HG02678 (cell line): Measurements from ENCODE around the gene RNLS.

Experiments used
- ATAC-seq: cut with Tn5 transposase; IDR thresholded peaks from one replicate; pipeline ENCODE4 v1.9.1; 2021; ENCODE audit warnings: mild to moderate bottlenecking, moderate library complexity; ENCODE audit not compliant: unreplicated experiment

The RNLS gene

DNA sequence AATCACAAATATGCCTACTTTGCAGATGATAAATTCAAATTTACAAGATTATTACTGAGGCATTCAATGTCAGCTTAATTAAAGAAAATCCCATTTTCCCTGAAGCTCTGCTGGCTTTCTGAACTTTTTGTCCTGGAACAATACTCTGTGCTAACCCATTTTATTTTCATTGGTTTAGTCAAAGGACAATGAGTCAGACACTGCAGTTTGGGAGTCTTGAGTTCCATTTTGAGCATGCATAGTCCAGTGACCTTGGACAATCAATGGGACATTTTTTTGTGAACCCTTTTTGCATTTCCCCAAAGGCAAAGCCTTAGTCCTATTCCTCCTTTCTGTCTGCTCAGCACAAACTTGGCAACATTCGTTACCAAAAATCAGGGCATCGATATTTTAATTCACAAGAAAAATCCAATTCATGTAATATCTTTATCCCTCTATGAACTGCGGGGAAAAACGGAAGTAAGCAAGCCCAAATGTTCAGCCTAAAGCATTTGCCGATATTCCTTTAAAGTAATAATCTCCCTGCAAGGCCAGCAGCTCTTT is 339.8 kb downstream of the RNLS start:
- no peak for ATAC-seq

DNA sequence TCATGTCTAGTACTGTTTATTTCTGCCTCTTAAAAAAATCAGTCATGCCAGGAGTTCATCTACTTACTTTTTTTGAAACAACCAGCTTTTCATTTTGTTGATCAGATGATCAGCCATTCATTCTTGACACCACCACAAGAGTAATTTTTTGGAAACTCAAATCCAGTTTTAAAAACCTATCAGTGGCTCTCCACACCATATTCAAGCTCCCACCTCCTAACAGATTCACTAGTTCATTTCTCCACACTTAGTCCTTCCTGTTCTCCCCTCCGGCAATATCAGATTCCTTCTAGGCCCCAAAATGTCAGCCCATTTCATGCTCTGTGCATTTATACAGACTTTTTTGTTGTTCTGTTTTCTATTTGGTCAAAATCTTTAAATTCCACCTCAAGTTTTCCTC is 341.6 kb downstream of the RNLS start:
- no peak for ATAC-seq

DNA sequence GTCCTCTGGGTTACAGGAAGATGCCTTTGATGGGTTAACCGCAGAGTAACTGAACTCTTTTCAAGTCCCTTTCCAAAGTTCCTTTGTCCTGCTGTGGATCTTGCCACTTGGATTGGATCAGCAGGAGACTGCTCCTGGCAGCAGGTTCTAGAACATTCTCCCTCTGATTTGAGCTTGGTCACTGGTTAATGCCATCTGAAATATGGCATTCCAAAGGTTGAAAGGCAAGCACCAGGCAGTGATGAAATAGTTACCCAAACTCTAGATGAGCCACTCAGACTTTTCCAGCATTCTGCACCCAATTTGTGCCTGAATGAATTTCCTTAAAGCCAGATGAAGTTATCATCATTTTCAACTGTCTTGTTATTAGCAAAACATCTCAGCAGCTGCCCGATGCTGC is 343.9 kb downstream of the RNLS start:
- no peak for ATAC-seq

DNA sequence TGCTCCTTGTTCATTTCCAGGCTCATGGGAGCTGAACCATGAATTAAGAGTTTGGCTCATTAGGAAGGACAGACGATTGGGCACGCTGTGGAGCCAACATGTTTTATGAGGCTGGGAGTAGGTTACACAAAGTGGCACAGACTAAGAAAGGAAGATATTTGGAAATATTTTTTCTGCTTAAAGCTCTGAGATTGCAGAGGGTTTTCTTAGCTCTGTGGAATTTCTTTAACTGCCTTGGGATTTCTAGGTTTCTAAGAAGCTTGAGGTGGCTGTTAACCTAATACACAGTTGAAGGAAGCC is 344.6 kb downstream of the RNLS start:
- ATAC-seq, result no peak

DNA sequence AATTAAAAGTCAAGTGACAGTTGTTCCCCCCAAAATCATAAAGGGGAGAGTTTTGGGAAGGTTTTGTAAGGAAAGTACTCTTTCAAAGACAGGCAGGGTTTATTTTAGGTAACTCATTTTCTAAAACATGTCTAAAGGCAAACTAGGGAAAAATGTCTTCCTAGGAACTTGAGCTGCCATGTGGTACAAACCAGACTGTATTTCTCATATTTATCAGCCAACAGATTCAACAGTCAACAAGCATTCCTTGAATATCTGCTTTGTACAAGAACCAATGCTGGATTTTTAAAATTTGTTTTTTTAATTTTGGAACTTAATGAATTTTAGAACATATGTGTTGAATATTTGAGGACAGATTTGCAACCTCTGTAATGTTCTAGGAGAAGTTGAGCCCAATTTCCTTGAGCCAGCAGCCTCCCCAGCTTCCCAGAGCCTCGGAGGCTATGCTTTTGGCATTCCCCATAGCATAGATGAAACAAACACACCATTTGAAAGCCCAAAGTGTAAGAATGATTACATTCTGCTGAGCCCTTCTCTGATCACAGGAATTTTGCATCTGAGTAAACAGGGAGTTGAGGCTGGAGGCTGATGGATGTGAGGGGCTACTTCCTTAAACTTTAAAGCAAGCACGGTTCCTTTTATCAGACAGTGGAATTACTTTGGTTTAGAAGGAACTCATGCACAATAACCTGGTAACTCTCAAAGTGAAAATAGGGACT is 345.1 kb downstream of the RNLS start:
- ATAC-seq, result no peak

DNA sequence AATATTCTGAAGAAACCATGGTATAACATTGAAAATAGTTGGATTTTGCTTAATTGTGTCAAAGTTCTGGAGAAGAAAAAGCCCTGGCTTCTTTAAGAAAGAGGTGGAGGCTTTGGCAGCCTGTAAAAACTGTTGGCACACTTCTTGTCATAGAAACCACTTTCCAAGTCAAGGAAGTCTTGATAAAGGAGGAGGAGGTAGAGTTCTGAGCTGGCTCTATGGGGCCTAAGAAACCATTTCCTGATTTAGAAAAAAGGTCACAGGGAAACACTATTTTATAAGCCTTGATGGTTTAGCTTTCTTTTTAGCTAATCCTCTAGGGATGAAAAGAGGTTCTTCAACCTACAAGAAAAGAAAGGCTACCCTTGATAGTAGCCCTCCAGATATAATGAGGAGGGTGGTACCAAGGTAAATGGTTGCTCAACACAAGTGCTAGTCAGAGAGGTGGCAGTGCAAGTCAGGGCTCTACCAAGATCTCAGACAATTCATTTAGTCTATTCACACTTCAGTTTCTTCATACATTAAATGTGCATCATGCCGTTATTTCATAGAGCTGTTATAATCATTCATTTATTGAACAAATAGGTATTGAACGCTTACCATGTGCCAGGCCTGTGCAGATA is 346.9 kb downstream of the RNLS start:
- no peak for ATAC-seq

DNA sequence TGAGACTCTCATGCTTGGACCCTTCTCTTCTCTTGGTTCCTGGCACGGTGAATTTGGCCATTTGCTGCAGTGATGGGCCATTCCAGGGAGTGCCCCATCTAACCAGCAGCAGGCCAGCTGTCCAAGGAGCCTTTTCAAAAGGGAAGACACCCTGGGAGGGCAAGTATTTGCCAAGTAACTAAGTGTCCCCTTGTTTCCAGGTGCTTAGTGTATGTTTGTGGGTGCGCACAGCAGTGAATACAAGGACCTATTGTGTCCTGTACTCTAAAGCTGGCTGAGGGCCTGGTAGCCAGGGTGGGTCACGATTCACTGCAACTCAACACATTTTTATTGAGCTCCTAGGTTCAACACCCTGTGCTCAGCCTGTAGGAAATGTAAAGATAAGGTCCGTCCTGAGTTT is 348.8 kb downstream of the RNLS start:
- no peak for ATAC-seq

DNA sequence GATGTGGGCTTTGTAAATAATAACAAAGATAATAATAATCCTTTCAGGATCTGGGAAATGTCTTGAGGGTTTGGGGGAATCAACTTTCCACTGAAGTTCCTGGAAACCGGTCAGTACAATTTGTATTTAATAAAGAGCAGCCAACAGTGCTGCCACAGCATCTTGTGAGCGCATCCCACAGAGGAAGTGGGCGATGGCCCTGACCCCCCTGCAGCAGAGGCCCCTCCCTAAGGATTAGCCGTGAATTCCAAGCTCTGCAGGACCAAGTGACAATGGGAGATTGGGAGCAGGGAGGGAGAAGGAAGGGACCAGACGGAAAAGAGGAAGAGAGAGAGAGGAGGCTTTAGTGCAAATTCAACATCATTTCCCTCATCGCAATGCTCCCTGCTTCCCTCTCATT is 349.2 kb downstream of the RNLS start:
- ATAC-seq, result no peak

DNA sequence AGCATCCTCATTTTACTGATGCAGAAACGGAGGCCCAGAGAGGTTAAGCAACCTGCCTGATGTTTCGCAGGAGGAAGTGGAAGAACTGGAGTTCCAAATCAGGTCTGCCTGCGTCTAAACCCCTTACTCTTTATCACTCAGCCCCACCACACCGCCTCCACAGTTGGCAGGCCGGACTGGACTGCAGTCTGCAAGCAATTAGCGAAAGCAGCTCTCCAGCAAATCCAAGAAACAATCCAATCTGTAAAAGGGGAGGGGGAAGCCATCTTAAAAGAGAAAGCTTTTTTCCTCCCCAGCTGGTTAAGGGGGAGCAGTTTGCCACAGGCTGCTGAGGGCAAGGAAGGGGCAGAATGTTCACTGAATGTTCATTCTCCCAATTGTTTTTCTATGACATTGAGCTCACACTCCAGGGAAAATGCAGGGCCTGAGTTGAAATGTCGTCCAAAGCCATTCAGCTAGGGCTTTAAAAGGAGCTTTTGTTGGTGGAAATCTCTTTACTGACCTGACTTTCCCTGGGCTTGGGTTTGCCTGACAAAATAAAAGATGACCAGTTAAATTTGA is 350.1 kb downstream of the RNLS start:
- no peak for ATAC-seq

DNA sequence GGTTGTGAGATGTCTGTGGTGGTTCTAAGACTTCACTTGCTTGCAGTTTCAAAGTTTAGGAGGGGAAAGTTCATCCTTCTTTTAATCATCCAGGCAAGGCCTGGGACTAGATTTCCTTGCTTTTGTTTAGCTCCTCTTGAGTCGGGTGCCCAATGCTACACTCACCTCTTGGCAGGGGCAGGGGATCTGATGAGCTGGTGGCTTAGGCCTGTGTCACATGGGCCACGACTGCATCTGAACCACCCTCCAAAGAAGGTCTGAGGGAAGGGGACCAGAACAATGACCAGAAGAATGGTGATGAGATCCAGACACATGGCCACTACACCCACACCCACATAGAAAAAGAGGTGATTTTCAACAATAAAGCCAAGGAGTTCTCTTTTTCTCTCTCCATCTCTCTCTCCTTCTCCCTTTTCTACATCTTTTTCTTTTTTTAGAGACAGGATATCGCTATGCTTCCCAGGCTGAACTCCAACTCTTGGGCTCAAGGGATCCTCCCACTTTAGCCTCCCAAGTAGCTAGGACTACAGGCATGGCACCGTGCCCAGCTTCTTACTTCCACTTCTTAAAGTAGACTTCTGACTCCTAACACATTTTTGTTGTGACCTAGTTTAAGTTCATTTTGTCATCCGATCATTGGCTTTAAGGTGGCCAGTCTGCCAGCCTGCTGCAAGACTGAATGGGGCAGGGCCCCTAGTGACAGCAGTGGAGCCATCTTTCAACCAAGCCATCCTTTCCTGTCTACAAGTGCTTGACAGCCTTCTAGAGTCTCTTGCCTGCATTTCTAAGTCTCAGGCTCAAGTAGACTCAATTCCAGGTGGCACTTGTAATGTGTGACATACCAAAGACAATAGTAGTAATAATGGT is 350.9 kb downstream of the RNLS start:
- no peak for ATAC-seq

DNA sequence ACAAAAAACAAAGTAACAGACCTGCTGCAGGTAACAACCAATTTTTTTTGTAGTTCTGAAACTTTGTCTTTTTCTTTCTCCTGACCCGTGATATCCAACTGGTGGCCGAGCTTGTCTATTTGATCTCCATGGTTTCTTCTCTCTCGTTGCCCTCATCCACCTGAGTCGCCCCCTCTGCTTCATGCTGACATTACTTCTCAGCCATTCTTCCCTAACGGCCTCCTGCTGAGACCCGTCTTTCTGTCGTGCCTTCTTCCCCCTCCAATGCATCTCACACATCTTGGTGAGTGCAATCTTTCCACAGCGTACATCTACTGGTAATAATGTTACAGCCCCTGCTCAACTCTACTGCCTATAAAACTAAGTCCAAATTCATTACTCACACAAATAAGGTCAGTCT is 352.9 kb downstream of the RNLS start:
- no peak for ATAC-seq

DNA sequence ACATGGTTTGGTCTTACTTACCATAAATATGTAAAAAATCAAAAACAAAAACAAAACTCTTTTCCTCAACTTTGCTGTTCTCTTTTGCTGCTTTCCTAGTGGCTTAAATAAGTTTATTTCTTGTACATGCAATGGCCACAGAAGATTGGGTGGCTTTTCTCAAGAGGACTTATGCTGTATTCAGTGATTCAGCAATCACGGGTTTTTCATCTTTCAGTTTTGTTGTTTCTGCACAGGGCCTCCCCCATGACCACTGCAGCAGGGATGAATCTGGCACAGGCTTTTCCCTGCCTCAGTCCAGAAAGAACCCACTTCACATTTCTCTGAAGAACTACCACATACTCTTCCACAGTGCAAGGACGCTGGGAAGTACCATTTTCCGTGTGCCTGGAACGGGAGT is 355.0 kb downstream of the RNLS start:
- ATAC-seq, result no peak

DNA sequence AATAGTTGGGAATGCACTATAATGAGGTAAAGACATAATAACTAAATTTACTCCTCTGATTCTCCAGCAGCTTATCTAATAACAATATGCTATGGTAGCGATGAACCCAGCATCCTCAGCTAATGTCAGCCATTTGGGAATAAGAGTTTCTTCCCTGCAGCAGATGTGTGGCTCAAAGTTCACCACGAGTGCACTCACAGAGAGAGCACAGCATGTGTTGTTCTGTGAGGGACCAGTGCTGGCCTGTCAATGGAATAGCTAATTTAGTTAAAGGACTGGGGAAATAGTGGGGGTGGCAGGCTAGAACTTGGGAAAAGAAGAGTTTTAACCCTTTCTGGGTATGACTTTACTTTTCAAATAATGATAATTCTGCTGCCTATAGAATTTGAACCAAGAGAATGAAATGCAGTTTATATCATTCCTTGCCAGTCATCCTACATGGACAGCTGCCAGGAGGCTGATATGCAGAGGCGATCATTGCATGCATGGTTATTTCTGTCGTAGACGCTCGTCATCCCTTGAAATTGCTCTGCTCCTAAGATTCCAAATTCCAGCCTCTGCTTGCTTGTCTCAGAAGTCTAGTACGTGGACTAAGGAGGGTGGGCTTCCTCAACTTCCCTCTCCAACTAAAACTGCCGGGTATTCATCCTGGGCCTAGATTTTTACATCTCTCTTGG is 355.6 kb downstream of the RNLS start:
- no peak for ATAC-seq

DNA sequence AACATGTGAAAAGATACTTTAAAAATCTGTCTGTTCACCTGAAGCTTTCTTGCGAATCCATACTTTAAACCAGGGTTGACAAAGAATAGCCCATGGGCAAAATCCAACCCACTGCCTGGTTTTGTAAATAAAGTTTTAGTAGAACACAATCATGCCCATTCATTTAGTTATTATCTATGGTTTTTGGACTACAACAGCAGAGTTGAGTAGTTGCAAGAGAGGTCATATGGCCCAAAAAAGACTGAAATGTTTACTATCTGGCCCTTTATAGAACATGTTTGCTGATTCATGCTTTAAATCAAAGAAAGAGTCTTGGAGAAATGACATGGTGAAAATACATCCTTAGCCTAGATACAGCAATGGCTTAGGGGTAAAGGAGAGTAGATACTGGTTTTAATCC is 356.2 kb downstream of the RNLS start:
- ATAC-seq, result no peak

DNA sequence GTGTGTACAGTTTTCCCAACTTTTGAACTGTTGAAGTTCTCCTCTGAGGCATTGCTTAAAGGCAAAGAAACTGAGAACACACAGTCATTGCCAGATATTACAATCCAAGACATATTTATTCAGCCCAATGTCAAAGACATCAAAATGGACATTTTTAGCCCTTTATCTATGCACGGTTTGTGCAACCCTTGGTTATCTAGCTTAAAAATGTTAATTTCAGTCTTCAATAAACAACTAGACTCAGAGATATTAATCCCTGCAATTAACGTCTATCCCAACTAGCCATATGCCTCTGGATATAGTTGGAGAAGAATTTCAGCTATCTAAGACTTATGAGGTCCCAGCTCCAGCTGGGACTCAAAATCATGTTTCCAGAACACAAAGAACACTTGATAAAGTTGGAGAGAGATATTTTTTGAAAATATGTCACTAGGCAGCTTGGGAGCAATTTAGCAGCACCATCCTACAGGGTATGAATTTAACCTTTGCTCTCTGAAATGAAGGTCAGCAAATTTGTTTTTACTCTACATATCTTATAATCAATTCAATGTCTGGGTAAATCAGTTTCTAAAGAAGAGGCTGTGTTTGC is 357.0 kb downstream of the RNLS start:
- no peak for ATAC-seq
